Epithelial cell of esophagus (primary cell): ENCODE data around the gene DOCK3.
"Not testable (repeated sequence)": the region's sequence is repeated elsewhere in the genome, so short reads cannot be mapped to it uniquely, and the experiment has no call there.

Experiments
- DNase-seq: peaks from one replicate; pipeline ENCODE4 v3.0.0; 2010; ENCODE audit warnings: low read depth
- H3K4me3 ChIP-seq: 2 replicates; pipeline ENCODE4 v1.5.1; 2011; ENCODE audit warnings: mild to moderate bottlenecking, low read length, control low read depth
- TF ChIP-seq, protein P1 (sequence below): IDR thresholded peaks from 2 replicates; pipeline ENCODE4 v1.5.1; 2011; ENCODE audit warnings: low read depth, mild to moderate bottlenecking, low read length, control low read depth, inconsistent platforms; ENCODE audit not compliant: insufficient read depth; ENCODE audit errors: missing control alignments

DOCK3 gene

GRCh38 chr3:51100536-51100851, 425.8 kb downstream of the DOCK3 start:
- TF ChIP-seq, protein P1, sequence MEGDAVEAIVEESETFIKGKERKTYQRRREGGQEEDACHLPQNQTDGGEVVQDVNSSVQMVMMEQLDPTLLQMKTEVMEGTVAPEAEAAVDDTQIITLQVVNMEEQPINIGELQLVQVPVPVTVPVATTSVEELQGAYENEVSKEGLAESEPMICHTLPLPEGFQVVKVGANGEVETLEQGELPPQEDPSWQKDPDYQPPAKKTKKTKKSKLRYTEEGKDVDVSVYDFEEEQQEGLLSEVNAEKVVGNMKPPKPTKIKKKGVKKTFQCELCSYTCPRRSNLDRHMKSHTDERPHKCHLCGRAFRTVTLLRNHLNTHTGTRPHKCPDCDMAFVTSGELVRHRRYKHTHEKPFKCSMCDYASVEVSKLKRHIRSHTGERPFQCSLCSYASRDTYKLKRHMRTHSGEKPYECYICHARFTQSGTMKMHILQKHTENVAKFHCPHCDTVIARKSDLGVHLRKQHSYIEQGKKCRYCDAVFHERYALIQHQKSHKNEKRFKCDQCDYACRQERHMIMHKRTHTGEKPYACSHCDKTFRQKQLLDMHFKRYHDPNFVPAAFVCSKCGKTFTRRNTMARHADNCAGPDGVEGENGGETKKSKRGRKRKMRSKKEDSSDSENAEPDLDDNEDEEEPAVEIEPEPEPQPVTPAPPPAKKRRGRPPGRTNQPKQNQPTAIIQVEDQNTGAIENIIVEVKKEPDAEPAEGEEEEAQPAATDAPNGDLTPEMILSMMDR, result no peak
- H3K4me3 ChIP-seq, result no peak overlapping the region
- no peak for DNase-seq

- TF ChIP-seq, protein P1, result no peak
- no peak overlapping the region for H3K4me3 ChIP-seq
- no peak for DNase-seq
Observed at GRCh38 chr3:51102396-51102795, 427.7 kb downstream of the DOCK3 start.

GRCh38 chr3:51106242-51106876, 431.6 kb downstream of the DOCK3 start:
- TF ChIP-seq, protein P1, result no peak
- no peak for DNase-seq
- no peak overlapping the region for H3K4me3 ChIP-seq

- no peak for DNase-seq
- H3K4me3 ChIP-seq, result no peak overlapping the region
- TF ChIP-seq, protein P1, result no peak
Observed at GRCh38 chr3:51110586-51110985, 435.9 kb downstream of the DOCK3 start.

DNA sequence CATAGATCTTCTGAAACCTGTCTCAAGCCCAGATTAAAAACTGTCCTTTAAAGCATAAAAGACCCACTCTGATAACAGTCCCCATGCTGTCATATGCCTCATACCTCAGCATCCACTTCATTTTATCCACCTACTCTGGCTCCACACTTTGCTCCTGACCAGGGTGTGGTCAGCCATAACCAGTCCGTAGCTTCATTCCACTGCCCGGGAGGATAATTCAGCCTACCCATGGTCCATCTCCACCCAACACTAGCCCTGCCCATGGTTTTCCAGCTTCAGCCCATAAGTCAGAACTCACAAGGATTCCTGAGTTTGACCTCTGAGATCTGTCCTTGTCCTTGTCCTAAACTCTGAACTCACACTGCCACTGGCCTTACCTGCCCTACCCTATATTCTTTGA, 448.2 kb downstream of the DOCK3 start:
- TF ChIP-seq, protein P1, result no peak

DNA sequence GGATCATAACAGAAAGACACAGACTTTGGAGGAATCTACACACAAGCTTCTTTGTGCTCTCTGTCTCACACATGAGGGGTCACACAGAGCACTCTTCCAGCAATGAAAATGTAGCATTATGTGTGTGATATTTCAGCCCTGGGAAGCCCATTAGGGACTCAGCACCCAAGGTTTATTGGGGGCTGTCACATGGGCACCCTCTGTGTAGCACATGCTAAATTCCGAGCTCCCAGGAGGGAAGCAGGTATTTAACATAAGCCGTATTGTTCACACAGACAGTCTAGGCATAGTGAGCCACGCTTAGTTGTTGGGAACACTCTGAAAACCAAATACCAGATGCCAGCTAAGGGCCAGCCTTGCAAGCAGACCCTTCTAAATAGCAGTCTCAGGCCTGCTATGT, 448.8 kb downstream of the DOCK3 start:
- no peak overlapping the region for H3K4me3 ChIP-seq
- TF ChIP-seq, protein P1, result no peak
- no peak for DNase-seq

More for the DNA sequence above, 448.2 kb downstream of the DOCK3 start:
- no peak for DNase-seq
- H3K4me3 ChIP-seq, result no peak overlapping the region

GRCh38 chr3:51131607-51132006, 456.9 kb downstream of the DOCK3 start:
- H3K4me3 ChIP-seq, DNase-seq: not testable (repeated sequence)

DNA sequence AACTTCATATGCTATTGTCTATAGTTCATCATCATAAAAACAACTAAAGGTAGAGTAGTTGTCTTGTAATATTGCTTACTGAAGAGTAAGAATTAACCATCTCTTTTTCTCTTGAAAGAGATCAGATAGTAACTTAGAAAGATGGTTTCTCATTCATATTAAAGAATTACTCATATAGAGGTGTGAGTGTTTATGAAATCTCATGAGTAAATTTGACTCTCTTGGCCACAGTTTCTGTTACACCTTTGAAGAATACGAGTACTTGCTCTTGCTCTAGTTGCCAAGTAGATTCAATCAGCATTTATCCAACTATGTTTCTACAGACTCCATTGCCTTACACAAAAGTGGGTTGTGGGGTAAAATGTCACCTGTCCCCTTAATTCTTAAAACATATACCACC, 463.0 kb downstream of the DOCK3 start:
- no peak for DNase-seq
- TF ChIP-seq, protein P1, result no peak

More for the DNA sequence above, 463.0 kb downstream of the DOCK3 start:
- no peak overlapping the region for H3K4me3 ChIP-seq
